Iris pigment epithelial cell (primary cell): ENCODE data around the gene CNOT6.

ENCODE experiments used
- DNase-seq: peaks from one replicate; pipeline ENCODE4 v3.0.0-alpha.2; 2011; ENCODE audit warnings: low read depth

Gene CNOT6

GRCh38 chr5:180575571-180575970, 81.4 kb downstream of the CNOT6 start:
- no peak for DNase-seq

- no peak for DNase-seq
These were observed 86.5 kb downstream of the CNOT6 start for GRCh38 chr5:180580681-180581080.

- DNase-seq, result no peak
These were observed 89.6 kb downstream of the CNOT6 start for GRCh38 chr5:180583738-180584137.

GRCh38 chr5:180586204-180586603, 92.0 kb downstream of the CNOT6 start:
- DNase-seq, result no peak

GRCh38 chr5:180586870-180587269, 92.7 kb downstream of the CNOT6 start:
- DNase-seq, result no peak

- DNase-seq, result no peak
These were observed 95.8 kb downstream of the CNOT6 start for GRCh38 chr5:180589771-180590542.

- no peak for DNase-seq
These were observed 96.5 kb downstream of the CNOT6 start for GRCh38 chr5:180590543-180591310.

GRCh38 chr5:180591311-180591887, 97.2 kb downstream of the CNOT6 start, which contains the start of gene SCGB3A1:
TSS of gene SCGB3A1 (minus strand) at chr5:180591499. CDS start at chr5:180591462, 37 bp downstream.
- DNase-seq, result no peak

- DNase-seq, result no peak
These were observed 98.0 kb downstream of the CNOT6 start for GRCh38 chr5:180592176-180592575.

- no peak for DNase-seq
These were observed 99.4 kb downstream of the CNOT6 start for GRCh38 chr5:180593446-180594206.

GRCh38 chr5:180594311-180595045, 100.3 kb downstream of the CNOT6 start:
- DNase-seq, result no peak

GRCh38 chr5:180595046-180595379, 100.8 kb downstream of the CNOT6 start:
- no peak for DNase-seq

GRCh38 chr5:180595381-180596114, 101.4 kb downstream of the CNOT6 start:
- DNase-seq, result no peak

- no peak for DNase-seq
These were observed 102.0 kb downstream of the CNOT6 start for GRCh38 chr5:180596115-180596667.

- DNase-seq, result no peak
These were observed 102.6 kb downstream of the CNOT6 start for GRCh38 chr5:180596668-180597231.

GRCh38 chr5:180598316-180598701, 104.1 kb downstream of the CNOT6 start:
- DNase-seq, result no peak

- no peak for DNase-seq
These were observed 104.8 kb downstream of the CNOT6 start for GRCh38 chr5:180598797-180599589.

GRCh38 chr5:180599590-180599914, 105.4 kb downstream of the CNOT6 start:
- no peak for DNase-seq

- no peak for DNase-seq
These were observed 105.9 kb downstream of the CNOT6 start for GRCh38 chr5:180599981-180600553.
